HG02973 (cell line): ENCODE measurements around the gene RADIL.

Experiments
- ATAC-seq: cut with Tn5 transposase; IDR thresholded peaks from one replicate; pipeline ENCODE4 v1.9.1; 2021; ENCODE audit warnings: moderate library complexity; ENCODE audit not compliant: unreplicated experiment

The RADIL gene

DNA sequence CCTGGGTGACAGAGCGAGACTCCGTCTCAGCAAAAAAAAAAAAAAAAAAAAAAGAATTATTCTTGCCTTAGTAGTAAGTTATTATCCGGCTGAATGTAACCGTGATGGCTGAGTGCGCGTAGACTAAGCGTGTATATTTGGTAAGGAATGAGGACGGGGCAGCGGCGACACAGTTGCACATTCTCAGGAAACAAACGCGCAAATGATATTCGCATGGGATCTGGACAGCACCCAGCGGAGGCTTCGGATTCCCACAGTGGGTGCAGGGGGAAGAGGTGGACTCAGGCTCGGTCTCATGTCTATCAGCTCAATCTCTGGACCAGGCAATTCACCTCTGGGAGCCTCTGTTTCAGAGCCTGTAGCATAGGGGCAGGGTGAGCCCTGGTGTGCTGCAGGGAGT is 50.8 kb downstream of the RADIL start:
- ATAC-seq, result no peak

DNA sequence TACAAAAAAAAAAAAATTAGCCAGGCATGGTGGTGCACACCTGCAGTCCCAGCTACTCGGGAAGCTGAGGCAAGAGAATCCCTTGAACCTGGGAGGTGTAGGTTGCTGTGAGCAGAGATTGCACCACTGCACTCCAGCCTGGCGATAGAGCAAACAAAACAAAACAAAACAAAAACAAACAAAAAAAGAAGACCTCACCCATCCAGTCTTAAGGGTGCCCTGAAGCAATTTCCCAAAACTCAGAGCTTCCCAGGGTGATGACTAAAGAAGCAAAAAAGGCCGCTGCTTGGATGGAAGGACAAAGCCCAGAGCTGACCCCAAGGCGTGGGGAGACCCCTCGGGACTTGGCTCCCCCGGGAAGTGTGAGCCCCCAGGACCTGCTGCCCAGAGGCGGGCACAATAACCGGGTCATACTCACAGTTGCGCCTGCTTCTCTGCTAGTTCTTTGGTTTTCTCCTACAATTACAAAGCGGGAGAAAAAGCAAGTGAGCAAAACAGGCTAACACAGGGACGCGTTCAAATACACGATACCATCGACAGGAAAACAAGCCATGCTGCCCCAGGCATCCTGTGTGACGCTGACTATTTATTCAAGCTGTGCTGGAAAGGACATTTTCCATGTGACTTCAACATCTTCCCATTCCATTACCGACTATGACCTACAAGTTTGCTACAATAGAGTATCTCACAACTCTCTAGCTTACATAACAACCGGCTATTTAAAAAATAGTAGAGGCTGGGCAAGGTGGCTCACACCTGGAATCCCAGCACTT is 51.6 kb downstream of the RADIL start:
- no peak for ATAC-seq

DNA sequence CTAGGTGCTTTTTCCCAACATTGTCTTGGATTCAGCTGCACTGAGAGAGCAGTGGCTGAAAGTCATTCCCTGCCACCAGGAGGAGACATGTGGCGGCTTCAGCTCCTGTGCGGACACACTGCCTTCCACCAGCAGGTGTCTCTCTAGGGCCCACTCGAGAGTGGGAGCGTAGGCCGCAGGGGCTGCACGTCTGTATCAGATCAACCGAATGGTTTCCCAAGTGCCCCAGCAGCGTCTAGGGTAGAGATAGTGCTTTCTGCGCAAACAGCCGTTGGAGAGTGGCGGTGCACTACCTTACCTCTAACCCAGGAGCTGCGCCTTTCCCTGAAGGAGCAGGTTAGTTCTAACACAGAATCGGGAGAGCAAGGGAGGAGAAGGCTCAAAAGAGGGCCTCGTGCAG is 53.3 kb downstream of the RADIL start:
- ATAC-seq, result no peak

DNA sequence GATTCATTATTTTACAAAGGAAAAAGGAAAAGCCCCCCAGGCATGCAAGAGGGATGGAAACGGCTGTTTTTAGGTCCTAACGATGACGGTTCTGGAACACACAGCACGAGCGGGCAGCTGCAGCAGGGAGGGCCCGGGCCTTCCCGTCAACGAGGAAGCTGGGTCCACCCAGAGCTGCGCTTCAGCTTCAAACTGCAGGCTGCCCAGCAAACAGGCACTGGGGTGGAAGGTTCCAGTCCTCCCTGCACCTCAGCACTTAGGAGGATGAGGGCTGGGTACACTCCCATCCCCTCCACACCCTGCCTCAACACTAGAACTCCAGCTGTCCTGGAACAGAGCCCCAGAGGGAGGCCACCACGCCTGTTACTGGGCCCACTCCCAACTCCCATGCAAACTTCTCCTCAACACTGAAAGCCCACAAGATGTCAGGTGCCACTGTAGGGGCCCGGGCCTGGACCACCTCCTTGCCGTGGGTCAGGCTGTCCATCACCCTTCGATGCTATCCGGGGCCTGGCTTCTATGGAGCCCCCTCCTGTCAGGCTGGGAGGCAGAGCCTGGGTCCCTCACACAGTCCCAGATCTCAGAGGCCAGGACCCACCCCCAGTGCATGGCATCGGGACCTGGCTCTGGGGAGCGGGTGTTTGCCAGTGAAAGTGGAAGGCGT is 54.7 kb downstream of the RADIL start:
- ATAC-seq, result no peak

DNA sequence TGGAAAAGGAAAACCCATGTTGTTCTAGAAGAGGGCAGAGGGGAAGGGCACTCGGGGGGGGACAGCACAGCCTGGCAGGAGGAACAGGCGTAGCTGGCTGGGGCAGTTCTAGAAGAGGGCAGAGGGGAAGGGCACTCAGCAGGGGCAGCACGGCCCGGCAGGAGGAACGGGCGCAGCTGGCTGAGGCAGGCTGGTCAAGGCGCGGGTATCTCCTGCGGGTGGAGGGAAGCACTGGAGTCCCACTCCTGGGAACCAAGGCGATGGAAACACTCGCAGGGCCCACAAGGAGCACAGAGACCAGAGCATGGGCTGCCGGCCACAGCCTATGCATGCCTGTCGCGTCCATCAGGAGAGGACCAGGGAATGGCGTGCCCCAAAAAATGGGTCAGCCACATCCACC is 58.4 kb downstream of the RADIL start:
- no peak for ATAC-seq

DNA sequence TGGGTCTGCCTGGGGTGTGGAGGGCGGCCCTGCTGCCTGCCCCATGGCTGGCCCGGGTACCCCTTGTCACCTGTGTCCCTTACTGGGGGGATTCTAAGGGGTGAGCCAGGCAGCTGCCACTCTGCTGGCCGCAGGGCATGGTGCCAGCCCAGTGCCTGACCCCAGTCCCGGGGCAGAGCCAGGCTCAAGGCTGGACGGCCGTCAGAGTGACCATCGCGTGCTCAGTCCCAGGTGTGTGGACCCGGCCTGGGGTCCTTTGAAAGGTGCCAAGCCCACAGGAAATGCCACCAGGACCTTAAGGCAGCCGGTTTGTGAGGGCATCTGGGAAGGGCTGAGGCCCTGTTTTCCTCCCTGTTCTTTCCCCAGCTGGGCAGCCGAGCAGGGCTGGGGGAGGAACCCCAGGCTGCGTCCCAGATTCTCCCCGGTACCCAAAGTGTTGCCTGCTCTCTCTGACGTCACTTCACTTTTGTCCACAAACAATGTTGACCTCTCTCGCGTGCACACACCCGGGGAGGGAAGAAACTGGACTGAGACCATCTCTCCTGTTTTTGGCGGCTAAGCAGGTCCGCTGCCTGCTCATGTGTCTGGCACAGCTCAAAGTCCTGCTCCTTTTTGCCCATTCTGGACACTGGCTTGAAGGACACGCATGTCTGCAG is 59.3 kb downstream of the RADIL start:
- ATAC-seq, result no peak

DNA sequence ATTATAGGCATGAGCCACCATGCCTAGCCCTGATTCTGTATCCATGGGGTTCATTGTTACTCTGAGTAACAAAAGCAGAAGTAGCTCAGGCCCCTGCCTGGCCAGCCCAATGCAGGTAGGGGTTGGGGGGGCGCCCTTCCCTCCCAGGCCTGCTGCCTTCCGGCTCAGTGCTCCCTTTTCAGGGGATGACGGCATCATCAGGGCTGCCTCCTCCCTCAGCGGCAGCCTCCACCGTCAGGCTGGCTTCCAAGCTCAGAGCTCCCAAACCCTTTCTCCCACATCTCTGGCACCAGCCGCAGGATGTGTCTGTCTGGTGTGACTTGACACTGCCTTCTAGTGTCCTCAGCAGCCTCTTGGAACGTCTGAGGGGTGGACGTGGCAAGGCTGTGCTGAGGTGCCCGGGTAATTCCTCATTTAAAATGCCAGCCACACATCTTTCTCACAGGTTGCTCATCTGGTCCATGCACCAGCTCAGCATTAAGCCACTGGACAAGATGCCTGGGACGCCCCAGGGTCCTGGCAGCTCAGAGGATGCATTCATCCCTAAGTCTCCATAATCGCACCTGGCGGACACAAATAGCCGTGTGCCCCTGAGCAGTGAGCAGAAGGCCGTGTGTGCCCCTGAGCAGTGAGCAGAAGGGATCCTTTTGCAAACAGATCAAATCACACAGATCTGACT is 59.9 kb downstream of the RADIL start:
- ATAC-seq, result no peak

DNA sequence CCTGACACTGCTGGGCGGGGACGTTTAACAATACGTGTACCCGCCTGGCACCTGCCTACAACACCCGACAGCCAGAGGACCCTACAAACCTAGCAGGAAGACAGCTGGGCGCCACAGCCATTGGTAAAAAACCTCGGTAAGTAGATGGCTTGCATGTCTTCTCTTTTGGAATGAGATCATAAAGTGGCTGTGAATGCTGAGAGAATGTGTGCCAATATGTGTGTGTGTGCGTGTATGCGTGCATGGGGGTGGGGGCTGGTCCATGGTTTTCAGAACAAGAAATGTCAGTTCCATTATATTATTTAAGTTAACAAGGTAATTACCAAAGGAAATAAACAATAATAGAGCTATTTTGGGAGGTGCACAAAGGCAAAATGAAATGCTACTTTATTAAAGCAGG is 60.8 kb downstream of the RADIL start:
- no peak for ATAC-seq

DNA sequence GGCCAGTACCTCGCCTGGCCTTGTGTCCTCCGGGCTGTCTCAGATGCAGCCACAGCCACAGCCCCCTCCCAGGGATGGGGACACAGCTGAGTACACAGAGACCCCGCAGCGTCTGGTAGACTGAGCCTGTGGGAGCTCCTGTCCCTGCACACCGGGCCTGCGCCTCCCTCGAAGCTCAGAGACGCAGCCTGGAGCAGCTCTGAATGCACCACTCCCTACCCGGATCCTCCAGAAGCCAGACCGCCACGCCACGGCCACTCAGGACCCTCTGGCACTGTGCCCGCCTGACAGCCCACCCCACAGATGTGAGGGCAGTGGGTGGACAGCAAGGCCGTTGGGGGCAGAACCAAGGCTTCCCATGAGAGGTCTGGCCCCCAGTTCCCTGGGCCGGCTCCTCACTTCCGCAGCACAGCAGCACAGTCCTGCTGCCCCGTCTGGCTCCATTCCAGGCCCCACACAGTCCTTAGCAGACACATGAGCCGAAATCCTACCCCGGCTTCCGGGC is 62.5 kb downstream of the RADIL start:
- ATAC-seq, result no peak

DNA sequence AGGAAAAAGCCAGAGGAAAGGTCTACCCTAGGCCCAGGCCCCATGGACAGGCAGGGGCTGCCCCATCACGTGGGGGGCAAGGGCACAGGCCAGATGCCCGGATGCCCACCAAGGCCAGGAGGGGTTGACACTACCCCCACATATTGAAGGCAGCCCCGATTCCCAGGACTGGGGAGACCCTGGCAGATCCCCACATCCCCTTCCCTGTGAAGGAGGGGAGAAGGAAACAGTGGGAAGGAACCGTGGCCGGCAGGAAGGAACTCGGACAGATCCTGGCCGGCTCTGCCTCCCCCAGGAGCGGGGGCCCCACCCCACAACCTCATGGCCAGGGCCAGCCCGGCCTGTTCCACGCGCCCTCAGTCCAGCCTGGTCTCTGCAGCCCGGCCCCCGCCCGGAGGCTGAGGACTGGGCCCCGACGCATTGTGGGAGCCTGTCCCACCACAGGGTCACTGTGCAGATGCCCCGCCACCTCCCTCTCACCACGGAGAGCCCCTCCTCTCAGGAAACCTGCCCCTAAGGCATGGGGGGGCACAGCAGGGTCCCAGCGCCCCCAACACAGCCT is 63.0 kb downstream of the RADIL start:
- ATAC-seq, result no peak

DNA sequence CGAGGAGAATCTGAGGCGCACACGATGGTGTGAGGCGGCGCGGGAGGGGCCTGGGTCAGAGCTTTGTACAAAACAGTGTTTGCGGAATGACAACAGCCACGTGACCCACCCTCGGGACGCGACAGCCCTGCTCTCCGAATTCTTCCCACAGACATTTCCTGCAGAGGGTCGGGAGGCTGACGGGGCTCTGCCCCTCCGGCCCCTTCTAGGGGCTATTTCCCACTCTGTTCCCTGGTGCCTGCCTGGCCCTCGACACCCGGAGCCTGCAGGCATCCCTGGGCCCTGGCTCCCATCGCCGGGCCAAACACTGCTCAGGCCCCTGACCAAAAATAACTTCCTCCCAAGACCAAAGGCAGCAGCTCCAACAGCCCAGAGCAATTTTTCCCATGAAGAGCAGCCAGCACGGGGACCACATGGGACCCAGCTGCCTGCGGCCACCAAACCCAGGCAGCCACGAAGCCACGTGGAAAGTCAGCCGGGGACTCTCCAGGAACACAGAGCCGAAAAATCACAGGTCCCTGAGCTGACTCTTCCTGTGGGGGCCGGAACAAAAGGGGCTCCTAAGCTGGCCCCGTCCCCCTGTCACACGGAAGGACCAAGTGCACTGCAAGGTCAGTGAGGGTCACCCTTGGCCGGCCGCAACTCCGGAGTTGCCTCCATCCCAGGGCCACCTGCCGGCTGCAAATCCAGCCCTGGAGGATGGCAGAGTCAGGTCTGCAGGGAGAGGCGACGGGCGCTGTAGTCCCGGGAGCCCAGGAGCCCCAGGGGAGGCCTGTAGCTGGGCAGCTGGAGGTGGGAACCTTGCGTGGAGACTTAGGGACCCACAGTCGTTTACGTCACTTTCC is 63.7 kb downstream of the RADIL start:
- ATAC-seq, result no peak

DNA sequence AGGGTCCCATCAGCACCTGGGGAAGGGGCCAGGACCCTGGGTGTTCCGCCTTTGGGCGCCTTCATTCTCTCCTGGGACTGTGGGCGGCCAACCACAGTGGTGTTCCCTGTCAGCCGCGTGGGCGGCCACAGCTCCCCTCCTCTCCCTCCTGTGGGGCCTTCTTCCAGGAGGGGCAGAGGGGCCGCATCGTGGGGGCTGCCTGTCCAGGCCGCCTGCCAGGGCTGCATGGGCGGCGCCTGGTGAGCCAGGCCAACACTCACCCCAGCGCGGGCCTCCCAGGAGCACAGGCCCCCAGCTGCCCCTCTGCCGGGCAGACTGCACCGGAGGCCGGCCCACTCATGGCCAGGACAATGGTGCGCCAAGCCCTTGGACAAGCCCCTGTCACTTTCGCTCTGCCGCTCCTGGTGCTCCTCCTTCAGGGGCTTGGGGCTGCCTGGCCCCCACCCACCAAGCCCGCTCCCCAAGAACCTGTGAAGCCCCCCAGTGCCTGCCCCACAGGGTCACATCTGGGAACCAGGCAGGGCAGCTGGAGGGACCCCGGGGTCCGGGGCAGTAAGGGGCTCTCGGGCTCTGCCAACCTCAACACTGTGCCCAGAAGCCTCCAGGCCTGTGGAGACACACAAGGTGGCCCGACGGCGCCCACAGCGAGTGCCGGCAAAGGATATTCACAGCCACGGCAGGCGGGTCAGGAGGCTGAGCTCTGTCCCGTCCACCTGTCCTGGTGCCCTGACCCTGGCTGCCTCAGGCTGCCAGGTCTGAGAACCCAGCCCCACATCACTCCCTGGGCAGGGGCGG is 65.3 kb downstream of the RADIL start:
- ATAC-seq, result no peak

DNA sequence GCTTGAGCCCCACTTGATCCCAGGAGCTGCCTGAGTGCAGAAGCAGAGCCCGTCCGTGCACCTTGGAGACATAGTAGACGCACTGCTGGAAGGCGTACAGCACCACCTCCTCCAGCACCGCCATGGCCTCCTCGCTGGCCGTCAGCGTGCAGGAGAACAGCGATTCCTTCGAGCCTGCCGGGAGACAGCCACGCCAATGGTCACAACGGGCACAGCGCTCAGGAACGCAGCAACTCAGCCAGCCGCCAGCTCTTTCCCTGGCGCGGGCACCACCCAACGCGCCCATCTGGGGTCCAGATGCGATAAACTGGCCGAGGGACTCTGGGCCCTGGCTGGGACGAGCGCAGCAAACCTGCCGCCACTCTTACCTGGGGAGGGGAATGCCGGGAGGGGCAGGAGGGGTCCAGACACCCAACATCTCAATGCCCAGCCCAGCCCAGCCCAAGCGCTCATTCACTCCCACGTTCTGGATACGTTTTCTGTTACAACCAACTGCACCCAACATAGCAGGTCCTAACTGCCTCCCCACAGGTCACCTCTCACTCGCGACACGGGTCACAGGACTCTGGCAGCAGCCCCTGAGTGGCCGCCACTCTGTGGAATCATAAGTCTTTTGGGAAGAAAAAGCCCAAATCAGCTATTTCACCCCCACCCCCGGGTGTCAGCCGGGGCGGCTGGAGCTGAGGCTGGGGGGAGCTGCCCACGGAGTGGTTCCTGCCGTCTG is 66.2 kb downstream of the RADIL start:
- no peak for ATAC-seq

DNA sequence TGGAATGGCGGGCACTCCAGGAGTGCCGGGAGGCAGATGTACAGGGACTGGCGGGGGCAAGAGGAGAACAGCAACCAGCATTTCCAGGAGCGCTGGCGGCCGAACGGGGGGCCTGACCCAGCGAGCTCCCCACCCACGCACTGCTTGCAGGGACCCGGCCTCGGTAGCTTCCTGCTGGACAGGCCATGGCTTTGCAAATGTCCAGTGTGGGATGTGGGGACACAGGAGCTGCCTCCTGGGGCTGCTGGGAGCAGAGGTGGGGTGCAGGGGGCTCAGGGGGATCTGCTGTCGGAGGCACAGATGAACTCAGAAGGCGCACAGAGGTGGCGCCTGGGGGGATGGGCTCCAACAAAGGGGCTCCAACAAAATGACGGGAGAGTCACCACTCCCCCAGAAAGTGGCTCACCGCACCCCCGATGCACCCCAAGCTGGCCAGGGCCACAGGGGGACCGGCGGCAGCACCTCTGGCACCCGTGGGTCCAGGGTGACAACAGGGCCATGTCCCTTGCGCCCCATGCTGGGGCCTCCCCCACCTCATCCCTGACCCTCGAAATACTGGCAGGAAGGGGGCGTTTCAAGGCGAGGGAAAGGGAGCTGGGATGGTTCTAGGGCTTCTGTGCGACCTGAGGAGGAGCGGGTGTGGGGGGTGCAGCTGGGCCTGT is 67.0 kb downstream of the RADIL start:
- no peak for ATAC-seq

DNA sequence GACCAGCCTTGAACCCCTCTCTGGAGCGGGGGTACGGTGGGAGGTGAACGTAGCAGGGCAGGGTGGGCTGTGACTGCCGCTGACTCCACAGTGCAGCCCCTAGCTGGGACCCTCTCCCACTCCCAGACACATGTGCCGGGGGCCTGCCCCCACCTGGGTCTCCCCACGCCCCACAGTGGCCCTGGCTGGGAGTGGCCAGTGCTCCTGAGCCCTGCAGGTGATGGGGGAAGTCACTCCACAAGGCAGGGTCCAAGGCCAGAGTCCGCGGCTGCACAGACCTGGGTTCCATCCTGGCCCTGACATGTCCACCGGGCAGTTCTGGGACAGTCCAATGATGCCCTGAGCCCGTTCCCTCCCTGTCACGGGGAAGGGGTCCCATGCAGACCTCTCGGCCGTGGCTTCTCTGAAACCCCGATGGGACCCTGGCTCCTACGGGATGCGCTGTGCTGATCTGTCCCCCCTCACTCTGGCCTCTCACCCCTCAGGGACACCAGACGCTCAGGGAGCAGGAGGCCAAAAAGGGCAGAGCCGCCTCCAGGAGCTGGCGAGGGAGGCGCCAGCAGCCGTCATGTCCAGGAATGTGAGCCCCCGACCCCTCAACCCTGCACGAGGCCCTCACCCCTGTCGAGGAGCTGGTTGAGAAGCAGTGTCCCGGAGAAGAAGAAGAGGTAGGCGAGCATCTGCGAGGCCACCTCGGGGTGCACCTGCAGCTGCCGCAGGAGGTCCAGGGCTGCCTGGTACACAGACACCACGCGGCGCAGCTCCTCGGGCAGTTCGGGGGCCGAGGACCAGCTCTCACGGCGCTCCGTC is 67.7 kb downstream of the RADIL start:
- ATAC-seq, result no peak

DNA sequence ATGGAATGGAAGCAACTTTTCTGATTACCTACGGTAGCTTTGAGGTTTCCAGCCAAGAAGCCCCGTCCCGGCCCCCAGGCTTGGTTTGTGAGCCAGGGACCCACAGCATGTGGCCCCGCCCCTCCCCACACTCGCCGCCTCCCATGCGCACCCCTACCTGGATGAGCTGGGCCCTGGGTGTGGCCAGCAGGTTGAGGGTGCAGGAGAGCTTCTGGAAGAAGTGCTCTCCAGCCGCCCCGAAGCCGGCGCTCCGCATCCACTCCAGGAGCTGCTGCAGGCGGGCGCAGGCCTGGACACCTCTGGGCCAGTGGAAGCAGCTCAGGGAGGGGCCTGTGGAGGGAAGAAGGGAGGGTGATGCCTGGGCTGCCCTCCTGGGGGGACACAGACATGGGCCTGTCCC is 68.4 kb downstream of the RADIL start:
- no peak for ATAC-seq

DNA sequence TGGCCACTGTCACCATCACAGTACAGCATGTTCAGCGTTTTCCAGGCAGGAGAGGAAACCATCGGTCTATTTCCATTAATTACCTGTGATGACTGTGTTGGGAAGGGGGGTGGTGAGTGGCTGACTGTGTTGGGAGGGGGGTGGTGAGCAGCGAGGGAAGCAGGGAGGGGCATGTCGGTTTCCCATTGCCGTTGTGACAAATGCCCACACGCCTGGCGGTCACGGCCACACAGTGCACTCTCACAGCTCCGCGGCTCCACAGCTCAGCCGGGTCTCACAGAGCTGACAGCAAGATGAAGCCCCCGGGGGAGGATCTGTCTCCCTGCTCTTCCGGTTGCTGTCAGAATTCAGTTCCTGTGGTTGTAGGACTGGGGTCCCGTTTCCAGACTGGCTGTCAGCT is 69.1 kb downstream of the RADIL start:
- no peak for ATAC-seq
